HepG2 (cell line): ENCODE results near the gene UBXN2A. TPM values are rescaled to one million over a fixed set of nuclear protein-coding genes. Genes with fewer than 3 reads are reported as not detected.
A peak's percentile ranks its signal among the peaks of the same experiment; 100 is the strongest.

Experiments
- ATAC-seq: fragments of 200-7000 bp; cut with Tn5 transposase; 3 replicates; pipeline ENCODE4 v1.9.1; 2020; ENCODE audit warnings: mild to moderate bottlenecking, moderate library complexity
- BruUV-seq: library from RNA; stranded (reverse); fragments of 400-500 nt; replicated peaks from 2 replicates; lab custom pipeline; 2021; lab: Mats Ljungman, UMichigan
- CTCF ChIA-PET: fragments of 300-600 bp; formaldehyde crosslinking; extraction: SDS; loops from one replicate; lab custom pipeline; 2021; ENCODE audit warnings: low total read pairs, inconsistent platforms, low intra/inter-chr PET ratio; lab: Yijun Ruan, JAX
- POLR2A ChIA-PET: fragments of 350-600 bp; sonication (Branson Sonifier 250); formaldehyde crosslinking; loops from one replicate; lab custom pipeline; 2020; ENCODE audit warnings: antibody characterized with exemption, inconsistent platforms; lab: Yijun Ruan, JAX
- DNase-seq: peaks from one replicate; pipeline ENCODE4 v3.0.0-alpha.2; 2015; ENCODE audit warnings: low spot score
- FAIRE-seq: peaks from 3 replicates; lab custom pipeline; 2011; peaks lifted over from hg19 to GRCh38; lab: Jason Lieb, UNC
- H2AFZ ChIP-seq: one replicate; pipeline ENCODE4 v1.6.1; 2011; ENCODE audit warnings: low read length, inconsistent platforms
- H3K27ac ChIP-seq: fragments of 300-600 bp; 3 replicates; pipeline ENCODE4 v1.8.0; 2011; ENCODE audit warnings: mixed run types, mild to moderate bottlenecking, mixed read lengths, low read length, inconsistent platforms; ENCODE audit not compliant: insufficient read depth; ENCODE audit errors: extremely low read length
- H3K27me3 ChIP-seq, 2 experiments: fragments of 200-600 bp in 1 of 2; 2 replicates in 1 of 2; 3 replicates in 1 of 2; pipeline versions ENCODE4 v1.6.0 to v1.8.0; 2011; ENCODE audit warnings: low read length in 2 of 2, mild to moderate bottlenecking in 2 of 2, moderate library complexity in 2 of 2, inconsistent platforms in 1 of 2; ENCODE audit not compliant: insufficient read depth in 2 of 2, control insufficient read depth in 1 of 2
- H3K36me3 ChIP-seq, 2 experiments: fragments of 200-600 bp in 1 of 2; replicated peaks in 1 of 2; 2 replicates in 1 of 2; 3 replicates in 1 of 2; pipeline versions ENCODE4 v1.5.1 to v1.8.0; 2011; ENCODE audit warnings: low read length in 2 of 2, inconsistent platforms in 1 of 2; ENCODE audit not compliant: insufficient read depth in 2 of 2, control insufficient read depth in 1 of 2
- H3K4me1 ChIP-seq: 2 replicates; pipeline ENCODE4 v1.5.1; 2012; ENCODE audit warnings: low read length, inconsistent platforms; ENCODE audit not compliant: insufficient read depth
- H3K4me2 ChIP-seq: 2 replicates; pipeline ENCODE4 v1.6.0; 2011; ENCODE audit warnings: low read depth, low read length, inconsistent platforms
- H3K4me3 ChIP-seq, 3 experiments: fragments of 200-600 bp in 1 of 3; sonication (generic), shearing (Covaris generic) in 1 of 3; replicated peaks in 1 of 3; 2 replicates each; pipeline ENCODE4 v1.5.1; 2011 to 2016; ENCODE audit warnings: low read length in 3 of 3, inconsistent platforms in 2 of 3, low read depth in 2 of 3, mild to moderate bottlenecking in 2 of 3, control low read depth in 1 of 3, mixed read lengths in 1 of 3; ENCODE audit not compliant: insufficient read depth in 1 of 3
- H3K79me2 ChIP-seq: one replicate; pipeline ENCODE4 v1.6.1; 2011; ENCODE audit warnings: low read length, inconsistent platforms; ENCODE audit not compliant: insufficient read depth
- H3K9ac ChIP-seq: 2 replicates; pipeline ENCODE4 v1.6.0; 2011; ENCODE audit warnings: mild to moderate bottlenecking, low read depth, low read length, inconsistent platforms; ENCODE audit not compliant: insufficient read depth
- H3K9me3 ChIP-seq: 2 replicates; pipeline ENCODE4 v1.5.1; 2012; ENCODE audit warnings: mild to moderate bottlenecking, low read length
- H4K20me1 ChIP-seq: 2 replicates; pipeline ENCODE4 v1.6.0; 2011; ENCODE audit warnings: inconsistent platforms, mild to moderate bottlenecking, low read length, moderate library complexity; ENCODE audit not compliant: insufficient read depth
- ARID2 ChIP-seq: sonication (generic); formaldehyde crosslinking; IDR thresholded peaks from 2 replicates; pipeline ENCODE4 v1.8.1; 2022; ENCODE audit warnings: mild to moderate bottlenecking, missing genetic modification reagents, borderline replicate concordance
- CREBL2 ChIP-seq: sonication (generic); formaldehyde crosslinking; IDR thresholded peaks from 2 replicates; pipeline ENCODE4 v1.8.1; 2023; ENCODE audit warnings: missing genetic modification reagents, mild to moderate bottlenecking, borderline replicate concordance
- MBD4 ChIP-seq: IDR thresholded peaks from 2 replicates; pipeline ENCODE4 v1.6.1; 2012; ENCODE audit warnings: low read length, inconsistent platforms, borderline replicate concordance
- NONO ChIP-seq, 2 experiments: fragments of 450-650 bp in 1 of 2; sonication (generic) in 1 of 2; formaldehyde crosslinking in 1 of 2; IDR thresholded peaks in 1 of 2; conservative IDR thresholded peaks in 1 of 2; 2 replicates each; pipeline versions ENCODE4 v1.6.1 to v1.8.0; 2017 to 2022; ENCODE audit warnings: mild to moderate bottlenecking in 1 of 2, missing genetic modification reagents in 1 of 2, moderate library complexity in 1 of 2
- TBX2 ChIP-seq: sonication (generic); formaldehyde crosslinking; IDR thresholded peaks from 2 replicates; pipeline ENCODE4 v1.5.0; 2020; ENCODE audit warnings: missing genetic modification reagents, mild to moderate bottlenecking, borderline replicate concordance
- ZBTB2 ChIP-seq: sonication (generic); formaldehyde crosslinking; IDR thresholded peaks from 2 replicates; pipeline ENCODE4 v1.8.0; 2022; ENCODE audit warnings: low read depth, missing genetic modification reagents
- WGBS: methylation state at CpG from one replicate; pipeline ENCODE4 v1.1.6; 2017; ENCODE audit warnings: low lambda C conversion rate; 5-methylcytosine and 5-hydroxymethylcytosine counted together
- in situ Hi-C: cut with HindIII; loops from 2 replicates; pipeline ENCODE4 v1.10.0; 2017; ENCODE audit warnings: low pct_unique_long_range_greater_than_20kb; ENCODE audit not compliant: extremely low pct_ligation_motif_present
- intact Hi-C: fragments of 100-400 bp; cut with micrococcal nuclease; formaldehyde crosslinking; loops from one replicate; pipeline ENCODE4 v1.10.0; 2022; ENCODE audit not compliant: unreplicated experiment
- polyA plus RNA-seq, 8 experiments: library from polyadenylated mRNA; depleted of rRNA in 3 of 8; stranded (reverse) in 7 of 8; unstranded in 1 of 8; fragments of >200 nt; fragmentation: Illumina TruSeq in 4 of 8; extraction: Trizol in 4 of 8; gene quantifications; 2 replicates each; pipeline versions ENCODE4 v1.2.1 to v1.2.3, GENCODE V29; 2011 to 2016; ENCODE audit warnings: low read depth in 4 of 8, missing spikeins in 1 of 8, mixed read lengths in 1 of 8; ENCODE audit not compliant: insufficient read depth in 1 of 8
- total RNA-seq, 5 experiments: library from RNA; depleted of rRNA; stranded (reverse); fragments of >200 nt; fragmentation: Illumina TruSeq; extraction: Trizol; gene quantifications; 2 replicates each; pipeline ENCODE4 v1.2.3, GENCODE V29; 2016; ENCODE audit warnings: low read depth in 1 of 5

The UBXN2A gene
- total and polyA plus RNA-seq, 2 of the 13 experiments (the other 11 are each of a cell fraction or from before 2014, with no cell fraction given) = 8.3 to 20.9 TPM

- Histone ChIP-seq H4K20me1 (no peaks in the 10 kb centered on the region), H3K9me3 (no peaks in the 10 kb centered on the region), H3K4me2 (peak overlapping the region; percentile 88), H3K27ac (peak overlapping the region; percentile 94), H3K79me2 (peaks cover 68% of the 10 kb centered on the region), H3K4me3 (peak overlapping the region; percentile 90 to 98 (median 95); a peak in 5 of 6 replicates), H3K36me3 (no peaks in the 10 kb centered on the region), H2AFZ (no peak overlapping the region), H3K27me3 (no peaks in the 10 kb centered on the region; a peak in 1 of 5 replicates), H3K9ac (peak overlapping the region; percentile 99), H3K4me1 (peaks cover 53% of the 10 kb centered on the region)
- no peak for DNase-seq
- POLR2A ChIA-PET = interaction anchor here (0.7 to 5.1 kb wide), 6 partner anchors 10 to 436 kb away, joined by 3 to 135 read pairs (median 40); partner anchors contain the start of genes ITSN2, TP53I3 and UBXN2A
- no peak for ATAC-seq
- BruUV-seq = no TSS peak
- intact Hi-C loops = loop anchor here (10.0 kb wide), 1 partner anchor 100 kb away; no protein-coding TSS in a partner anchor
- 18% methylated on average over 7 of the region's 7 CpGs for WGBS
- no peak for FAIRE-seq
- in situ Hi-C loops = no loop called here
- CTCF ChIA-PET = no interaction called here
- TF ChIP-seq ZBTB2 (CRISPR knock-in tag) (no peak), MBD4 (no peak), ARID2 (CRISPR knock-in tag) (no peak), TBX2 (CRISPR knock-in tag) (no peak), NONO (IDR thresholded peaks at IDR 0.05) (no peak), NONO (CRISPR knock-in tag; conservative IDR thresholded peaks at IDR 0.05) (0 out of 2 replicates have a peak, but pooled peaks have one; percentile 5), CREBL2 (CRISPR knock-in tag) (0 out of 2 replicates have a peak, but pooled peaks have one; percentile 48)
These were observed 15.5 kb upstream of the UBXN2A start for GRCh38 chr2:23924589-23925359.
